Left ventricle myocardium inferior (tissue), 1 donor: ENCODE measurements around the gene XYLT1. TPM values are rescaled to one million over a fixed set of nuclear protein-coding genes. Genes with fewer than 3 reads are reported as not detected.

ENCODE experiments used
- DNase-seq: peaks from one replicate; pipeline ENCODE4 v3.0.0-alpha.2; 2020
- H3K27ac ChIP-seq: fragments of 200-600 bp; replicated peaks from 2 replicates; pipeline ENCODE4 v1.8.0; 2021
- H3K27me3 ChIP-seq: fragments of 200-600 bp; 2 replicates; pipeline ENCODE4 v1.8.0; 2021; ENCODE audit warnings: low read depth
- H3K36me3 ChIP-seq: fragments of 200-600 bp; 2 replicates; pipeline ENCODE4 v1.8.0; 2021
- H3K4me1 ChIP-seq: fragments of 200-600 bp; 2 replicates; pipeline ENCODE4 v1.8.0; 2021
- H3K4me3 ChIP-seq: fragments of 200-600 bp; 2 replicates; pipeline ENCODE4 v1.8.0; 2021; ENCODE audit warnings: mild to moderate bottlenecking, moderate library complexity
- H3K9me3 ChIP-seq: fragments of 200-600 bp; replicated peaks from 2 replicates; pipeline ENCODE4 v1.8.0; 2021
- intact Hi-C: fragments of 100-400 bp; cut with micrococcal nuclease; formaldehyde crosslinking; loops from one replicate; pipeline ENCODE4 v1.11.0; 2022
- total RNA-seq: library from RNA; stranded (reverse); fragmentation: NEBNext Ultra II Directional; extraction: Animal tissue kit (Norgen Biotek cat#: 25700); gene quantifications from one replicate; pipeline ENCODE4 v1.2.1, GENCODE V29; 2021
- TF ChIP-seq, protein P1 (sequence below): fragments of 200-600 bp; IDR thresholded peaks from 2 replicates; pipeline ENCODE4 v1.8.0; 2021; ENCODE audit warnings: antibody characterized with exemption, mild to moderate bottlenecking, borderline replicate concordance
- donor health status: DM: no; HTN: yes; CAD: no; lungs with severe emphysema.

XYLT1 gene
- total RNA-seq, 1 donor from 2014 or later: 1.4 TPM

DNA sequence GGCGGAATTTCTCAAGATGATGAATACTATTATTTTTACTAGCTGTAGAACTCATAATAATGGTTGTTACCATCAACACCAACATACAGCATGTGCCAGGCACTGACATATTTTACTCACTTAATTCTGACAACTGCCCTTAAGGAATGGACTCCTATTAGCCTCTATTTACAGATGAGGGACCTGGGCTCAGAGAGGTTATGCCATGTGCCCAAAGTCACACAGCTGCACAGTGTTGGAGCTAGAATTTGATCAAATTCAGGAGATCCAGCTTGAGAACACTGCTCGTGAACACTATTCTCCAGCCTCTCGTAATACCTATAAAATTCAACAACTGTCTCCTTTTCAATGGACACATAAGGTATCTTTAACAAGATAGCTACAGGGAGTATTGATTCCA is 97.2 kb downstream of the XYLT1 start:
- TF ChIP-seq, protein P1, sequence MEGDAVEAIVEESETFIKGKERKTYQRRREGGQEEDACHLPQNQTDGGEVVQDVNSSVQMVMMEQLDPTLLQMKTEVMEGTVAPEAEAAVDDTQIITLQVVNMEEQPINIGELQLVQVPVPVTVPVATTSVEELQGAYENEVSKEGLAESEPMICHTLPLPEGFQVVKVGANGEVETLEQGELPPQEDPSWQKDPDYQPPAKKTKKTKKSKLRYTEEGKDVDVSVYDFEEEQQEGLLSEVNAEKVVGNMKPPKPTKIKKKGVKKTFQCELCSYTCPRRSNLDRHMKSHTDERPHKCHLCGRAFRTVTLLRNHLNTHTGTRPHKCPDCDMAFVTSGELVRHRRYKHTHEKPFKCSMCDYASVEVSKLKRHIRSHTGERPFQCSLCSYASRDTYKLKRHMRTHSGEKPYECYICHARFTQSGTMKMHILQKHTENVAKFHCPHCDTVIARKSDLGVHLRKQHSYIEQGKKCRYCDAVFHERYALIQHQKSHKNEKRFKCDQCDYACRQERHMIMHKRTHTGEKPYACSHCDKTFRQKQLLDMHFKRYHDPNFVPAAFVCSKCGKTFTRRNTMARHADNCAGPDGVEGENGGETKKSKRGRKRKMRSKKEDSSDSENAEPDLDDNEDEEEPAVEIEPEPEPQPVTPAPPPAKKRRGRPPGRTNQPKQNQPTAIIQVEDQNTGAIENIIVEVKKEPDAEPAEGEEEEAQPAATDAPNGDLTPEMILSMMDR: no peak
- H3K27ac ChIP-seq: no peak overlapping the region
- H3K27me3 ChIP-seq: no peaks in the 10 kb centered on the region
- H3K4me3 ChIP-seq: no peak overlapping the region
- DNase-seq: no peak
- intact Hi-C loops: no loop called here
- peaks cover 51% of the 10 kb centered on the region for H3K4me1 ChIP-seq
- no peaks in the 10 kb centered on the region for H3K36me3 ChIP-seq
- no peaks in the 10 kb centered on the region for H3K9me3 ChIP-seq

- no peaks in the 10 kb centered on the region for H3K36me3 ChIP-seq
- TF ChIP-seq, protein P1: no peak
- H3K4me3 ChIP-seq: no peak overlapping the region
- H3K27ac ChIP-seq: no peak overlapping the region
- intact Hi-C loops: no loop called here
- peaks cover 40% of the 10 kb centered on the region for H3K4me1 ChIP-seq
- H3K9me3 ChIP-seq: no peaks in the 10 kb centered on the region
- no peak for DNase-seq
- H3K27me3 ChIP-seq: no peaks in the 10 kb centered on the region
Observed at GRCh38 chr16:17372386-17372785, 98.4 kb downstream of the XYLT1 start.

DNA sequence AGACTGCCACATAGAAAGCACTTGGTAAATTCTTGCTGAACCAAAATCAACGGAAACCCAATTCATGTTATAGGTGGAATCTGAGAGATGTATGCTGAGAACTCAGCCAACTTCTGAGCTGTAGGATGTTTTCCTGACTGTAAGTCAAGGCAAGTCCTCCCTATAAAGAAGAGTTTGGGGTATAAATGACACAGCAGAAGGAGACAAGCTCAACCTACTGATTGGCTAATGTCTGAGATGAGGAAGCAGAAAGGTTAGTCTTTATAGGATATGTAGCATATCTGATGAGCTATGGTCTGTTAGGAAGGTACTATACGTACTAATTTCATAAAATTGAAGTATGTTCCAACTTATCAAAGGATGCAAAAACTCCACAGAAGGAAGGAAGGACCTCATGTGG is 99.5 kb downstream of the XYLT1 start:
- H3K27ac ChIP-seq: no peak overlapping the region
- intact Hi-C loops: no loop called here

DNA sequence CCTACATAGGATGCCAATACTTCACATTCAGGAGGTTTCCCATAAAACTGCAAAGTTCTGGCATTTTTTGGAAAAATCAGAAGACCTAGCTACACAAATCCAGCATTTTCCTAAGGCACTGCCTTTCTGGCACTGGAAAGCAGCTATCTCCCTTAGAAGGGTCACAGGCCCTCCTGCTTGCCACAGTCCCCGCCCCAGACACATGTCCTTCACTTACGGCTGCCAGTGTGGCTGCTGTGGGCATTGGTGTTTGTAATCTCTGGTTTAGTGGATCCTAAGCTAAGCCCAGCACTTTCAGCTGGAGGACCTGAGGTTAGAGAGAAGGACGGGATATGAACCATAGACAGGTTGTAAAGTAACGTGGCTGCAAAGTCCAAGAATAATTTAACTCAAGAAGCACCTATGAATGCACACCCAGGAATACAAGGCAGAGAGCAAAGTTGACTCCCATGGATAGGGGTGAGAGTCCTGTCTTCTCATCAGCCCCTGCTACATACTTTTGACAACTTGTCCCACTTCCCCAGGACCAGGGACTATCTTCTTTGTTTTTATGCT is 100.0 kb downstream of the XYLT1 start:
- Histone ChIP-seq H3K4me1 (peaks cover 28% of the 10 kb centered on the region), H3K4me3 (no peak overlapping the region), H3K27ac (peak overlapping the region; percentile 32), H3K36me3 (no peaks in the 10 kb centered on the region), H3K9me3 (no peaks in the 10 kb centered on the region), H3K27me3 (no peaks in the 10 kb centered on the region)
- TF ChIP-seq, protein P1: no peak
- DNase-seq: no peak
- intact Hi-C loops: no loop called here

More for the DNA sequence above, 99.5 kb downstream of the XYLT1 start:
- H3K4me1 ChIP-seq: peaks cover 33% of the 10 kb centered on the region
- no peak for DNase-seq
- TF ChIP-seq, protein P1: no peak
- no peaks in the 10 kb centered on the region for H3K9me3 ChIP-seq
- H3K36me3 ChIP-seq: no peaks in the 10 kb centered on the region
- H3K4me3 ChIP-seq: no peak overlapping the region
- H3K27me3 ChIP-seq: no peaks in the 10 kb centered on the region

- Histone ChIP-seq H3K4me3 (no peak overlapping the region), H3K9me3 (no peaks in the 10 kb centered on the region), H3K27me3 (no peaks in the 10 kb centered on the region), H3K4me1 (peaks cover 28% of the 10 kb centered on the region), H3K36me3 (no peaks in the 10 kb centered on the region), H3K27ac (peak overlapping the region; percentile 32)
- TF ChIP-seq, protein P1: no peak
- intact Hi-C loops: no loop called here
- DNase-seq: no peak
Observed at GRCh38 chr16:17370223-17370707, 100.5 kb downstream of the XYLT1 start.
